GM23338 (cell line): ENCODE data around the gene CWC27. TPM values are rescaled to one million over a fixed set of nuclear protein-coding genes. Genes with fewer than 3 reads are reported as not detected.

Experiments used
- ATAC-seq: fragments of 200-7000 bp; cut with Tn5 transposase; 3 replicates; pipeline ENCODE4 v1.9.1; 2020
- DNase-seq: peaks from one replicate; pipeline ENCODE4 v3.0.0-alpha.2; 2015; ENCODE audit warnings: low spot score
- H2AFZ ChIP-seq: fragments of 200-600 bp; sonication (generic); 2 replicates; pipeline ENCODE4 v1.8.0; 2016; ENCODE audit warnings: antibody characterized with exemption, mild to moderate bottlenecking, moderate library complexity
- H3F3A ChIP-seq: fragments of 200-600 bp; sonication (generic); replicated peaks from 2 replicates; pipeline ENCODE4 v1.8.0; 2017; ENCODE audit warnings: antibody characterized with exemption, mixed run types, low read depth
- H3K27ac ChIP-seq: fragments of 200-600 bp; sonication (generic); 2 replicates; pipeline ENCODE4 v1.6.1; 2016; ENCODE audit warnings: low read depth
- H3K27me3 ChIP-seq: fragments of 200-600 bp; sonication (generic); 2 replicates; pipeline ENCODE4 v1.8.0; 2016; ENCODE audit warnings: mild to moderate bottlenecking, mixed run types, moderate library complexity; ENCODE audit not compliant: insufficient read depth
- H3K36me3 ChIP-seq: fragments of 200-600 bp; sonication (generic); 2 replicates; pipeline ENCODE4 v1.8.0; 2016; ENCODE audit warnings: mild to moderate bottlenecking; ENCODE audit not compliant: insufficient read depth
- H3K4me1 ChIP-seq: fragments of 200-600 bp; sonication (generic); 2 replicates; pipeline ENCODE4 v1.8.0; 2016; ENCODE audit warnings: mild to moderate bottlenecking, moderate library complexity; ENCODE audit not compliant: insufficient read depth
- H3K4me2 ChIP-seq: fragments of 200-600 bp; sonication (generic); 2 replicates; pipeline ENCODE4 v1.7.1; 2017; ENCODE audit warnings: mixed run types
- H3K4me3 ChIP-seq: fragments of 200-600 bp; sonication (generic); 2 replicates; pipeline ENCODE4 v1.6.1; 2016; ENCODE audit warnings: mixed run types
- H3K79me2 ChIP-seq: fragments of 200-600 bp; sonication (generic); replicated peaks from 2 replicates; pipeline ENCODE4 v1.8.0; 2017; ENCODE audit warnings: mild to moderate bottlenecking; ENCODE audit not compliant: insufficient read depth
- H3K9me2 ChIP-seq: fragments of 200-600 bp; sonication (generic); 2 replicates; pipeline ENCODE4 v1.8.0; 2017; ENCODE audit not compliant: insufficient read depth
- H4K20me1 ChIP-seq: fragments of 200-600 bp; sonication (generic); replicated peaks from 2 replicates; pipeline ENCODE4 v1.8.0; 2017; ENCODE audit warnings: mild to moderate bottlenecking; ENCODE audit not compliant: insufficient read depth
- H3K27ac Mint-ChIP-seq: 2 replicates; pipeline ENCODE4 v1.8.0; 2020; ENCODE audit warnings: inconsistent platforms, mild to moderate bottlenecking, moderate library complexity, mixed read lengths
- H3K27me3 Mint-ChIP-seq: 3 replicates; pipeline ENCODE4 v1.8.0; 2022; ENCODE audit warnings: low read depth, mild to moderate bottlenecking, moderate library complexity, mixed read lengths, inconsistent platforms; ENCODE audit not compliant: insufficient read depth, poor library complexity
- H3K36me3 Mint-ChIP-seq: 3 replicates; pipeline ENCODE4 v1.8.0; 2021; ENCODE audit warnings: low read depth, mild to moderate bottlenecking, inconsistent platforms, moderate library complexity, mixed read lengths
- H3K4me1 Mint-ChIP-seq: 3 replicates; pipeline ENCODE4 v1.8.0; 2020; ENCODE audit warnings: mild to moderate bottlenecking, inconsistent platforms, mixed read lengths
- H3K4me3 Mint-ChIP-seq: 3 replicates; pipeline ENCODE4 v1.8.0; 2021; ENCODE audit warnings: moderate library complexity, mild to moderate bottlenecking, inconsistent platforms, mixed read lengths
- H3K9me3 Mint-ChIP-seq: 3 replicates; pipeline ENCODE4 v1.8.0; 2020; ENCODE audit warnings: moderate library complexity, mild to moderate bottlenecking, inconsistent platforms, mixed read lengths
- CREB1 ChIP-seq: fragments of 250-450 bp; sonication (Bioruptor Pico); IDR thresholded peaks from 2 replicates; pipeline ENCODE4 v1.5.0; 2020; ENCODE audit warnings: low read depth, mild to moderate bottlenecking, moderate library complexity
- ETS1 ChIP-seq: IDR thresholded peaks from 2 replicates; pipeline ENCODE4 v1.6.1; 2016; ENCODE audit warnings: antibody characterized with exemption
- EZH2 ChIP-seq: fragments of 200-600 bp; sonication (generic); IDR thresholded peaks from one replicate; pipeline ENCODE4 v1.8.0; 2017; ENCODE audit warnings: antibody characterized with exemption, mild to moderate bottlenecking, low read depth; ENCODE audit not compliant: unreplicated experiment
- EZH2phosphoT487 ChIP-seq: fragments of 200-600 bp; sonication (generic); IDR thresholded peaks from one replicate; pipeline ENCODE4 v1.8.1; 2018; ENCODE audit warnings: antibody characterized with exemption; ENCODE audit not compliant: unreplicated experiment
- JUNB ChIP-seq: IDR thresholded peaks from one replicate; pipeline ENCODE4 v1.6.1; 2016; ENCODE audit warnings: antibody characterized with exemption; ENCODE audit not compliant: unreplicated experiment
- NANOG ChIP-seq: IDR thresholded peaks from 2 replicates; pipeline ENCODE4 v1.6.1; 2016; ENCODE audit warnings: antibody characterized with exemption, borderline replicate concordance
- REST ChIP-seq: IDR thresholded peaks from one replicate; pipeline ENCODE4 v1.6.1; 2018; ENCODE audit warnings: antibody characterized with exemption; ENCODE audit not compliant: unreplicated experiment
- STAT1 ChIP-seq: IDR thresholded peaks from one replicate; pipeline ENCODE4 v1.6.1; 2016; ENCODE audit warnings: antibody characterized with exemption; ENCODE audit not compliant: unreplicated experiment
- ZNF331 ChIP-seq: fragments of 250-450 bp; sonication (Bioruptor Pico); IDR thresholded peaks from 2 replicates; pipeline ENCODE4 v1.5.0; 2020; ENCODE audit warnings: low read depth, mild to moderate bottlenecking, moderate library complexity
- ZNF462 ChIP-seq: fragments of 250-450 bp; sonication (Bioruptor Pico); IDR thresholded peaks from 2 replicates; pipeline ENCODE4 v1.5.0; 2020; ENCODE audit warnings: mild to moderate bottlenecking, moderate library complexity
- polyA plus RNA-seq: library from polyadenylated mRNA; unstranded; fragments of >200 nt; fragmentation: Nextera tagmentation; extraction: Ambion mirVana; gene quantifications from 2 replicates; pipeline ENCODE4 v1.2.1, GENCODE V29; 2016
- total RNA-seq: library from RNA; depleted of rRNA; stranded (reverse); fragments of >200 nt; shearing (Covaris generic); gene quantifications from 2 replicates; pipeline ENCODE4 v1.2.3, GENCODE V29; 2014
- TF ChIP-seq, protein P1 (sequence below), 2 experiments: fragments of 200-600 bp in 1 of 2; sonication (generic) in 1 of 2; conservative IDR thresholded peaks; 2 replicates each; pipeline versions ENCODE4 v1.5.1 to v1.6.1; 2016 to 2017; ENCODE audit warnings: antibody characterized with exemption in 2 of 2, low read depth in 2 of 2, mild to moderate bottlenecking in 2 of 2, moderate library complexity in 1 of 2

CWC27 gene
- total and polyA plus RNA-seq, 2 experiments from 2014 or later: 27.7 to 115 TPM

- TF ChIP-seq, protein P1, sequence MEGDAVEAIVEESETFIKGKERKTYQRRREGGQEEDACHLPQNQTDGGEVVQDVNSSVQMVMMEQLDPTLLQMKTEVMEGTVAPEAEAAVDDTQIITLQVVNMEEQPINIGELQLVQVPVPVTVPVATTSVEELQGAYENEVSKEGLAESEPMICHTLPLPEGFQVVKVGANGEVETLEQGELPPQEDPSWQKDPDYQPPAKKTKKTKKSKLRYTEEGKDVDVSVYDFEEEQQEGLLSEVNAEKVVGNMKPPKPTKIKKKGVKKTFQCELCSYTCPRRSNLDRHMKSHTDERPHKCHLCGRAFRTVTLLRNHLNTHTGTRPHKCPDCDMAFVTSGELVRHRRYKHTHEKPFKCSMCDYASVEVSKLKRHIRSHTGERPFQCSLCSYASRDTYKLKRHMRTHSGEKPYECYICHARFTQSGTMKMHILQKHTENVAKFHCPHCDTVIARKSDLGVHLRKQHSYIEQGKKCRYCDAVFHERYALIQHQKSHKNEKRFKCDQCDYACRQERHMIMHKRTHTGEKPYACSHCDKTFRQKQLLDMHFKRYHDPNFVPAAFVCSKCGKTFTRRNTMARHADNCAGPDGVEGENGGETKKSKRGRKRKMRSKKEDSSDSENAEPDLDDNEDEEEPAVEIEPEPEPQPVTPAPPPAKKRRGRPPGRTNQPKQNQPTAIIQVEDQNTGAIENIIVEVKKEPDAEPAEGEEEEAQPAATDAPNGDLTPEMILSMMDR (conservative IDR thresholded peaks at IDR 0.05; ENCODE audit: low read depth in 2 of 2): no peak
- TF ChIP-seq STAT1 (no peak), CREB1 (CRISPR knock-in tag) (no peak), REST (no peak), NANOG (no peak), ZNF331 (CRISPR knock-in tag) (no peak), EZH2 (no peak), EZH2phosphoT487 (no peak), JUNB (no peak)
Measured at GRCh38 chr5:64744914-64745313, 23.8 kb upstream of the CWC27 start (continued).

- 0 out of 2 replicates have a peak, but pooled peaks cover 4% of the 10 kb centered on the region for H4K20me1 ChIP-seq
- H3K9me3 Mint-ChIP-seq: no peaks in the 10 kb centered on the region; the same call in 1 of the 3 replicates
- H3K4me1 Mint-ChIP-seq: peaks cover 13% of the 10 kb centered on the region; the same call in 2 of the 3 replicates
- ATAC-seq (no peak), DNase-seq (no peak)
- no peak overlapping the region for H3K27ac Mint-ChIP-seq
- H3K79me2 ChIP-seq: peaks cover 12% of the 10 kb centered on the region
- H3K27me3 ChIP-seq: no peaks in the 10 kb centered on the region
- H3F3A ChIP-seq: no peaks in the 10 kb centered on the region
- peaks cover 9% of the 10 kb centered on the region; the same call in 2 of the 3 replicates for H3K36me3 Mint-ChIP-seq
- H3K4me1 ChIP-seq: peaks cover 4% of the 10 kb centered on the region; the same call in 1 of the 2 replicates
- no peak overlapping the region for H3K4me2 ChIP-seq
- H3K4me3 ChIP-seq: no peak overlapping the region
- H3K27ac ChIP-seq: no peak overlapping the region
- no peaks in the 10 kb centered on the region for H3K9me2 ChIP-seq
- no peak overlapping the region for H2AFZ ChIP-seq
- H3K27me3 Mint-ChIP-seq: no peaks in the 10 kb centered on the region
- no peak overlapping the region for H3K4me3 Mint-ChIP-seq
- H3K36me3 ChIP-seq: no peaks in the 10 kb centered on the region
- no peak for TF ChIP-seq EZH2phosphoT487
- TF ChIP-seq ZNF462 (CRISPR knock-in tag): no peak
- no peak for TF ChIP-seq JUNB
- no peak for TF ChIP-seq ETS1
- TF ChIP-seq EZH2: no peak
- TF ChIP-seq NANOG: no peak
- TF ChIP-seq CREB1 (CRISPR knock-in tag): no peak
Measured at GRCh38 chr5:64746446-64746845, 22.3 kb upstream of the CWC27 start.
